ENCODE measurements around the gene TMEM9.

The TMEM9 gene

DNA sequence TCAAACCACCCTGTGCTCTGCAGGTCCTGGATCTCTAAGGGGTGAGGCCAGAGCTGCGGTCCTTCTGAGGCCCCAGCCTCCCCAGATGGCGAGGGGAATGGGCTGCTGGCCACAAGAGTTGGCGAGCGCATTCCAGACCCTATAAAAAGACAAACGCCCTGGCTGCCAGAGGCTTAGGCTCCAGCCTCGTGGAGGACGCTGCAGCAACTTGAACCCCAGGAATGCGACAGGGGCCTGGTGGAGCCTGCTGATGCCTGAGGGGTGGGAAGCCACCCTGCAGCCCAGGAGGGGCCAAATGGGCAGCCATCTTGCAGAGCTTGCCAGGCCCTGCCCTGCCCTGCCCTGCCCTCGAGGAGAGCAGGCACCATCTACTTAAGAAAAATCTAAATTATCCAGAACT is 50.6 kb downstream of the TMEM9 start:
- TF ChIP-seq ZNF274 (IDR thresholded peaks at IDR 0.05; ENCODE audit: low read depth, low read length): no peak
- H3K4me3 ChIP-seq (ENCODE audit: low read length): no peak overlapping the region

GRCh38 chr1:201100169-201100930 is 53.9 kb downstream of the TMEM9 start:
- no peak for TF ChIP-seq ZNF274 (IDR thresholded peaks at IDR 0.05; ENCODE audit: low read depth, low read length)
- no peak overlapping the region for H3K4me3 ChIP-seq (ENCODE audit: low read length)

- no peak for TF ChIP-seq ZNF274 (IDR thresholded peaks at IDR 0.05; ENCODE audit: low read depth, low read length)
These were observed 55.1 kb downstream of the TMEM9 start for GRCh38 chr1:201098992-201099677.

GRCh38 chr1:201096977-201097856 is 57.1 kb downstream of the TMEM9 start:
- no peak overlapping the region for H3K4me3 ChIP-seq (ENCODE audit: low read length)
- no peak for TF ChIP-seq ZNF274 (IDR thresholded peaks at IDR 0.05; ENCODE audit: low read depth, low read length)

More at GRCh38 chr1:201098992-201099677, 55.1 kb downstream of the TMEM9 start:
- H3K4me3 ChIP-seq (ENCODE audit: low read length): no peak overlapping the region

GRCh38 chr1:201096041-201096461 is 58.2 kb downstream of the TMEM9 start:
- H3K4me3 ChIP-seq (ENCODE audit: low read length): no peak overlapping the region
- no peak for TF ChIP-seq ZNF274 (IDR thresholded peaks at IDR 0.05; ENCODE audit: low read depth, low read length)

GRCh38 chr1:201095581-201095980 is 58.7 kb downstream of the TMEM9 start:
- H3K4me3 ChIP-seq (ENCODE audit: low read length): no peak overlapping the region
- no peak for TF ChIP-seq ZNF274 (IDR thresholded peaks at IDR 0.05; ENCODE audit: low read depth, low read length)

- TF ChIP-seq ZNF274 (IDR thresholded peaks at IDR 0.05; ENCODE audit: low read depth, low read length): no peak
- H3K4me3 ChIP-seq (ENCODE audit: low read length): no peak overlapping the region
These were observed 59.4 kb downstream of the TMEM9 start for GRCh38 chr1:201094832-201095231.

- TF ChIP-seq ZNF274 (IDR thresholded peaks at IDR 0.05; ENCODE audit: low read depth, low read length): no peak
- no peak overlapping the region for H3K4me3 ChIP-seq (ENCODE audit: low read length)
These were observed 60.3 kb downstream of the TMEM9 start for GRCh38 chr1:201093962-201094361.

GRCh38 chr1:201093561-201093960 is 60.7 kb downstream of the TMEM9 start:
- TF ChIP-seq ZNF274 (IDR thresholded peaks at IDR 0.05; ENCODE audit: low read depth, low read length): no peak
- no peak overlapping the region for H3K4me3 ChIP-seq (ENCODE audit: low read length)

GRCh38 chr1:201092738-201093137 is 61.5 kb downstream of the TMEM9 start:
- no peak overlapping the region for H3K4me3 ChIP-seq (ENCODE audit: low read length)
- no peak for TF ChIP-seq ZNF274 (IDR thresholded peaks at IDR 0.05; ENCODE audit: low read depth, low read length)

- no peak overlapping the region for H3K4me3 ChIP-seq (ENCODE audit: low read length)
These were observed 63.0 kb downstream of the TMEM9 start for GRCh38 chr1:201091256-201091655.

GRCh38 chr1:201090541-201090940 is 63.7 kb downstream of the TMEM9 start:
- TF ChIP-seq ZNF274 (IDR thresholded peaks at IDR 0.05; ENCODE audit: low read depth, low read length): no peak
- H3K4me3 ChIP-seq (ENCODE audit: low read length): no peak overlapping the region

More at GRCh38 chr1:201091256-201091655, 63.0 kb downstream of the TMEM9 start:
- no peak for TF ChIP-seq ZNF274 (IDR thresholded peaks at IDR 0.05; ENCODE audit: low read depth, low read length)

- no peak overlapping the region for H3K4me3 ChIP-seq (ENCODE audit: low read length)
- TF ChIP-seq ZNF274 (IDR thresholded peaks at IDR 0.05; ENCODE audit: low read depth, low read length): no peak
These were observed 64.7 kb downstream of the TMEM9 start for GRCh38 chr1:201089596-201089995.

DNA sequence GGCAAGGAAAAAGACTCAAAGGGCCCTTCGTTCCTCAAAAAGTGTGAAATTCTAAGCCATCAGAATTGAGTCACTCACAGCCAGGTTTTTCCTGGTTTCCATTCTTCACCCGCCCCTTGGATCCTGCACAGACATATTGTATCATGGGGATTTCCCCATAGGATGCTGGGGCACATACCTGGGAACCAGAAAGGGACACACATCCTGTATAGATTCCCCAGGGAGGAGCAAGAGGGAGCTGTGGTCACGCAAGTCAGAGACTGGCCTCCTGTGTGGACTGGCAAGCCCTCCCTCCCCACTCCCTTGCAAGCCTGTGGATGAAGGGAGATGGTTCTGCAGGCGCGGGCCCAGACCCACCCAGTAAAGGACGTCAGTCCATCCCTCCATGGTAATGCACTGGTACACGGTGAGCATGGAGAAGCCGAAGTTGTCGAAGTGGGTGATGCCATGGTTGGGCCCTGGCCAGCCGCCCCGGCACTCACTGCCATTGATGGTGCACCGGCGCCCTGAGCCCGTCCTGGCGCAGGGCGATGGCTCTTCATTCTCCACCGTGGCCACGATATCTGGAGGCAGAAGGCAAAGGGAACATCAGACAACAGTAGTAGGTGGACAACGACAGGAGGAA is 65.3 kb downstream of the TMEM9 start:
- no peak overlapping the region for H3K4me3 ChIP-seq (ENCODE audit: low read length)
- TF ChIP-seq ZNF274 (IDR thresholded peaks at IDR 0.05; ENCODE audit: low read depth, low read length): no peak

All from GM08714 (cell line).